GM23338 (cell line): ENCODE results near the gene VEGFA. TPM values are rescaled to one million over a fixed set of nuclear protein-coding genes. Genes with fewer than 3 reads are reported as not detected.

Experiments used
- ATAC-seq: fragments of 200-7000 bp; cut with Tn5 transposase; 3 replicates; pipeline ENCODE4 v1.9.1; 2020
- DNase-seq: peaks from one replicate; pipeline ENCODE4 v3.0.0-alpha.2; 2015; ENCODE audit warnings: low spot score
- H2AFZ ChIP-seq: fragments of 200-600 bp; sonication (generic); 2 replicates; pipeline ENCODE4 v1.8.0; 2016; ENCODE audit warnings: antibody characterized with exemption, mild to moderate bottlenecking, moderate library complexity
- H3F3A ChIP-seq: fragments of 200-600 bp; sonication (generic); replicated peaks from 2 replicates; pipeline ENCODE4 v1.8.0; 2017; ENCODE audit warnings: antibody characterized with exemption, mixed run types, low read depth
- H3K27ac ChIP-seq: fragments of 200-600 bp; sonication (generic); 2 replicates; pipeline ENCODE4 v1.6.1; 2016; ENCODE audit warnings: low read depth
- H3K27me3 ChIP-seq: fragments of 200-600 bp; sonication (generic); 2 replicates; pipeline ENCODE4 v1.8.0; 2016; ENCODE audit warnings: mild to moderate bottlenecking, mixed run types, moderate library complexity; ENCODE audit not compliant: insufficient read depth
- H3K36me3 ChIP-seq: fragments of 200-600 bp; sonication (generic); 2 replicates; pipeline ENCODE4 v1.8.0; 2016; ENCODE audit warnings: mild to moderate bottlenecking; ENCODE audit not compliant: insufficient read depth
- H3K4me1 ChIP-seq: fragments of 200-600 bp; sonication (generic); 2 replicates; pipeline ENCODE4 v1.8.0; 2016; ENCODE audit warnings: mild to moderate bottlenecking, moderate library complexity; ENCODE audit not compliant: insufficient read depth
- H3K4me2 ChIP-seq: fragments of 200-600 bp; sonication (generic); 2 replicates; pipeline ENCODE4 v1.7.1; 2017; ENCODE audit warnings: mixed run types
- H3K4me3 ChIP-seq: fragments of 200-600 bp; sonication (generic); 2 replicates; pipeline ENCODE4 v1.6.1; 2016; ENCODE audit warnings: mixed run types
- H3K79me2 ChIP-seq: fragments of 200-600 bp; sonication (generic); replicated peaks from 2 replicates; pipeline ENCODE4 v1.8.0; 2017; ENCODE audit warnings: mild to moderate bottlenecking; ENCODE audit not compliant: insufficient read depth
- H3K9me2 ChIP-seq: fragments of 200-600 bp; sonication (generic); 2 replicates; pipeline ENCODE4 v1.8.0; 2017; ENCODE audit not compliant: insufficient read depth
- H4K20me1 ChIP-seq: fragments of 200-600 bp; sonication (generic); replicated peaks from 2 replicates; pipeline ENCODE4 v1.8.0; 2017; ENCODE audit warnings: mild to moderate bottlenecking; ENCODE audit not compliant: insufficient read depth
- H3K27ac Mint-ChIP-seq: 2 replicates; pipeline ENCODE4 v1.8.0; 2020; ENCODE audit warnings: inconsistent platforms, mild to moderate bottlenecking, moderate library complexity, mixed read lengths
- H3K27me3 Mint-ChIP-seq: 3 replicates; pipeline ENCODE4 v1.8.0; 2022; ENCODE audit warnings: low read depth, mild to moderate bottlenecking, moderate library complexity, mixed read lengths, inconsistent platforms; ENCODE audit not compliant: insufficient read depth, poor library complexity
- H3K36me3 Mint-ChIP-seq: 3 replicates; pipeline ENCODE4 v1.8.0; 2021; ENCODE audit warnings: low read depth, mild to moderate bottlenecking, inconsistent platforms, moderate library complexity, mixed read lengths
- H3K4me1 Mint-ChIP-seq: 3 replicates; pipeline ENCODE4 v1.8.0; 2020; ENCODE audit warnings: mild to moderate bottlenecking, inconsistent platforms, mixed read lengths
- H3K4me3 Mint-ChIP-seq: 3 replicates; pipeline ENCODE4 v1.8.0; 2021; ENCODE audit warnings: moderate library complexity, mild to moderate bottlenecking, inconsistent platforms, mixed read lengths
- H3K9me3 Mint-ChIP-seq: 3 replicates; pipeline ENCODE4 v1.8.0; 2020; ENCODE audit warnings: moderate library complexity, mild to moderate bottlenecking, inconsistent platforms, mixed read lengths
- CREB1 ChIP-seq: fragments of 250-450 bp; sonication (Bioruptor Pico); IDR thresholded peaks from 2 replicates; pipeline ENCODE4 v1.5.0; 2020; ENCODE audit warnings: low read depth, mild to moderate bottlenecking, moderate library complexity
- REST ChIP-seq: IDR thresholded peaks from one replicate; pipeline ENCODE4 v1.6.1; 2018; ENCODE audit warnings: antibody characterized with exemption; ENCODE audit not compliant: unreplicated experiment
- ZNF114 ChIP-seq: fragments of 250-450 bp; sonication (Bioruptor Pico); IDR thresholded peaks from 2 replicates; pipeline ENCODE4 v1.5.0; 2020; ENCODE audit warnings: mild to moderate bottlenecking, moderate library complexity
- ZNF462 ChIP-seq: fragments of 250-450 bp; sonication (Bioruptor Pico); IDR thresholded peaks from 2 replicates; pipeline ENCODE4 v1.5.0; 2020; ENCODE audit warnings: mild to moderate bottlenecking, moderate library complexity
- polyA plus RNA-seq: library from polyadenylated mRNA; unstranded; fragments of >200 nt; fragmentation: Nextera tagmentation; extraction: Ambion mirVana; gene quantifications from 2 replicates; pipeline ENCODE4 v1.2.1, GENCODE V29; 2016
- total RNA-seq: library from RNA; depleted of rRNA; stranded (reverse); fragments of >200 nt; shearing (Covaris generic); gene quantifications from 2 replicates; pipeline ENCODE4 v1.2.3, GENCODE V29; 2014

VEGFA gene
- total and polyA plus RNA-seq, 2 experiments from 2014 or later = 10.9 to 61.1 TPM

DNA sequence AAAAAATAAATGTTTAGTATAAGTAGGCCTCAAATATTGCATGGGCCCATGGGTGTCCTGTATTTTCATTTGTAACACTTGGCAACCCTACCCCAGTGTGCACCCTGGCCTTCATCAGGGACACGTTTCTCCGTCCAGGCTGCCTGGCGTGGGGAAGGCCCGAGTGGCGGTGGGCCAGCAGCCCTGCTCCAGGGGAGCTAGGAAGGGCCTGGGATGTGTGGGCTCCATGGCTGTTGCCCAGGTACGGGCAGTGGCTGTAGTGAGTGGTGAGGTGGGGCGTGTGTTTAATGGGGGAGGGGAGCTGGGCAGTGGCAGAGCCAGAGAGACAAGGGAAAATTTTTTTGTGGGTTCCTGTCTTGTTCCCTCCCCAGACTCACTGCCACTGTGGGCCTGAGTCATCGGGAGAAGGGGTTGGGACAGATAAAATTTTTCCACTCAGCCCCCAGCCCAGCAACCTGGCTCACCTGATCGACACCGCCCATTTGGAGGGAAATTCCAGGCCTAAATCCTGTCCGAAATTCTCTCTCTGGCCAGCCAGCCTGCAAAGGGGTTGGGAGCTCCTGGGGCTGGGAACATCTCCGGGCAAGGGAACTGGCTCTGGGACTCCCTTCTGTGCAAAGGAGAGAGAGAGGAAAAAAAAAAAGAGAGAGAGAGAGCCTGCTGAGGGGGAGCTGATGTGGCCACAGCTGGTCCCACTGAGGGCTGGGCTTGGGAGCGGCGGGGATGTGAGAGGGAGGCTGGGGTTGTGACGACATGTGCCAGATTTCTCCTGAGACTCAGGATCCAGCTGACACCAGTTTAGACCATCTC is 32.5 kb upstream of the VEGFA start:
- Histone ChIP-seq H3K27ac (no peak overlapping the region), H3K79me2 (no peaks in the 10 kb centered on the region), H3K36me3 (no peaks in the 10 kb centered on the region), H3K4me3 (no peak overlapping the region), H3K27me3 (no peaks in the 10 kb centered on the region), H2AFZ (peak overlapping the region; percentile 96), H3K4me2 (no peak overlapping the region), H3K4me1 (no peaks in the 10 kb centered on the region), H4K20me1 (no peaks in the 10 kb centered on the region), H3F3A (no peaks in the 10 kb centered on the region), H3K9me2 (no peaks in the 10 kb centered on the region)
- TF ChIP-seq ZNF114 (CRISPR knock-in tag) (no peak), CREB1 (CRISPR knock-in tag) (no peak), REST (no peak), ZNF462 (CRISPR knock-in tag) (no peak)
- no peak overlapping the region; the same call in 1 of the 2 replicates for H3K27ac Mint-ChIP-seq
- peaks cover 21% of the 10 kb centered on the region for H3K4me1 Mint-ChIP-seq
- ATAC-seq (peak; percentile 49), DNase-seq (peak; percentile 47)
- no peaks in the 10 kb centered on the region for H3K36me3 Mint-ChIP-seq
- no peak overlapping the region for H3K4me3 Mint-ChIP-seq
- H3K9me3 Mint-ChIP-seq = no peaks in the 10 kb centered on the region
- peaks cover 9% of the 10 kb centered on the region for H3K27me3 Mint-ChIP-seq
